HepG2 (cell line): ENCODE results near the gene CPEB4. TPM values are rescaled to one million over a fixed set of nuclear protein-coding genes. Genes with fewer than 3 reads are reported as not detected.
A peak's percentile ranks its signal among the peaks of the same experiment; 100 is the strongest.

Experiments
- ATAC-seq: fragments of 200-7000 bp; cut with Tn5 transposase; 3 replicates; pipeline ENCODE4 v1.9.1; 2020; ENCODE audit warnings: mild to moderate bottlenecking, moderate library complexity
- BruUV-seq: library from RNA; stranded (reverse); fragments of 400-500 nt; replicated peaks from 2 replicates; lab custom pipeline; 2021; lab: Mats Ljungman, UMichigan
- CTCF ChIA-PET: fragments of 300-600 bp; formaldehyde crosslinking; extraction: SDS; loops from one replicate; lab custom pipeline; 2021; ENCODE audit warnings: low total read pairs, inconsistent platforms, low intra/inter-chr PET ratio; lab: Yijun Ruan, JAX
- POLR2A ChIA-PET: fragments of 350-600 bp; sonication (Branson Sonifier 250); formaldehyde crosslinking; loops from one replicate; lab custom pipeline; 2020; ENCODE audit warnings: antibody characterized with exemption, inconsistent platforms; lab: Yijun Ruan, JAX
- DNase-seq: peaks from one replicate; pipeline ENCODE4 v3.0.0-alpha.2; 2015; ENCODE audit warnings: low spot score
- FAIRE-seq: peaks from 3 replicates; lab custom pipeline; 2011; peaks lifted over from hg19 to GRCh38; lab: Jason Lieb, UNC
- H2AFZ ChIP-seq: one replicate; pipeline ENCODE4 v1.6.1; 2011; ENCODE audit warnings: low read length, inconsistent platforms
- H3K27ac ChIP-seq: fragments of 300-600 bp; 3 replicates; pipeline ENCODE4 v1.8.0; 2011; ENCODE audit warnings: mixed run types, mild to moderate bottlenecking, mixed read lengths, low read length, inconsistent platforms; ENCODE audit not compliant: insufficient read depth; ENCODE audit errors: extremely low read length
- H3K27me3 ChIP-seq, 2 experiments: fragments of 200-600 bp in 1 of 2; 2 replicates in 1 of 2; 3 replicates in 1 of 2; pipeline versions ENCODE4 v1.6.0 to v1.8.0; 2011; ENCODE audit warnings: low read length in 2 of 2, mild to moderate bottlenecking in 2 of 2, moderate library complexity in 2 of 2, inconsistent platforms in 1 of 2; ENCODE audit not compliant: insufficient read depth in 2 of 2, control insufficient read depth in 1 of 2
- H3K36me3 ChIP-seq, 2 experiments: fragments of 200-600 bp in 1 of 2; replicated peaks in 1 of 2; 2 replicates in 1 of 2; 3 replicates in 1 of 2; pipeline versions ENCODE4 v1.5.1 to v1.8.0; 2011; ENCODE audit warnings: low read length in 2 of 2, inconsistent platforms in 1 of 2; ENCODE audit not compliant: insufficient read depth in 2 of 2, control insufficient read depth in 1 of 2
- H3K4me1 ChIP-seq: 2 replicates; pipeline ENCODE4 v1.5.1; 2012; ENCODE audit warnings: low read length, inconsistent platforms; ENCODE audit not compliant: insufficient read depth
- H3K4me2 ChIP-seq: 2 replicates; pipeline ENCODE4 v1.6.0; 2011; ENCODE audit warnings: low read depth, low read length, inconsistent platforms
- H3K4me3 ChIP-seq, 3 experiments: fragments of 200-600 bp in 1 of 3; sonication (generic), shearing (Covaris generic) in 1 of 3; replicated peaks in 1 of 3; 2 replicates each; pipeline ENCODE4 v1.5.1; 2011 to 2016; ENCODE audit warnings: low read length in 3 of 3, inconsistent platforms in 2 of 3, low read depth in 2 of 3, mild to moderate bottlenecking in 2 of 3, control low read depth in 1 of 3, mixed read lengths in 1 of 3; ENCODE audit not compliant: insufficient read depth in 1 of 3
- H3K79me2 ChIP-seq: one replicate; pipeline ENCODE4 v1.6.1; 2011; ENCODE audit warnings: low read length, inconsistent platforms; ENCODE audit not compliant: insufficient read depth
- H3K9ac ChIP-seq: 2 replicates; pipeline ENCODE4 v1.6.0; 2011; ENCODE audit warnings: mild to moderate bottlenecking, low read depth, low read length, inconsistent platforms; ENCODE audit not compliant: insufficient read depth
- H3K9me3 ChIP-seq: 2 replicates; pipeline ENCODE4 v1.5.1; 2012; ENCODE audit warnings: mild to moderate bottlenecking, low read length
- H4K20me1 ChIP-seq: 2 replicates; pipeline ENCODE4 v1.6.0; 2011; ENCODE audit warnings: inconsistent platforms, mild to moderate bottlenecking, low read length, moderate library complexity; ENCODE audit not compliant: insufficient read depth
- CBFB ChIP-seq: sonication (generic); formaldehyde crosslinking; IDR thresholded peaks from 2 replicates; pipeline ENCODE4 v1.4.0; 2020; ENCODE audit warnings: missing genetic modification reagents
- EZH2 ChIP-seq: conservative IDR thresholded peaks from 2 replicates; pipeline ENCODE4 v1.6.1; 2012; ENCODE audit warnings: mild to moderate bottlenecking, low read depth, low read length, moderate library complexity
- GTF2F1 ChIP-seq: fragments of 150-350 bp; IDR thresholded peaks from 2 replicates; pipeline ENCODE4 v1.6.1; 2014; ENCODE audit warnings: low read length
- MIXL1 ChIP-seq: IDR thresholded peaks from 2 replicates; pipeline ENCODE4 v1.6.1; 2016
- PHF5A ChIP-seq: IDR thresholded peaks from one replicate; pipeline ENCODE4 v1.6.1; 2018; ENCODE audit warnings: low read depth, missing genetic modification reagents; ENCODE audit not compliant: unreplicated experiment
- PPARG ChIP-seq: conservative IDR thresholded peaks from 2 replicates; pipeline ENCODE4 v1.6.1; 2016; ENCODE audit warnings: missing biosample characterization, missing genetic modification reagents
- PRDM10 ChIP-seq: sonication (generic); formaldehyde crosslinking; IDR thresholded peaks from 2 replicates; pipeline ENCODE4 v1.4.0; 2020; ENCODE audit warnings: low read depth, missing genetic modification reagents
- REST ChIP-seq, 2 experiments: IDR thresholded peaks; 2 replicates each; pipeline ENCODE4 v1.6.1; 2011 to 2012; ENCODE audit warnings: low read length in 2 of 2, borderline replicate concordance in 1 of 2, low read depth in 1 of 2, mild to moderate bottlenecking in 1 of 2, moderate library complexity in 1 of 2
- SNAPC2 ChIP-seq: sonication (generic); formaldehyde crosslinking; IDR thresholded peaks from 2 replicates; pipeline ENCODE4 v1.8.1; 2022; ENCODE audit warnings: mild to moderate bottlenecking, missing genetic modification reagents
- SNRNP70 ChIP-seq: fragments of 200-400 bp; formaldehyde crosslinking; IDR thresholded peaks from 2 replicates; pipeline ENCODE4 v1.6.1; 2017; ENCODE audit warnings: mild to moderate bottlenecking, low read depth, low read length, moderate library complexity
- SP2 ChIP-seq: sonication (generic); formaldehyde crosslinking; IDR thresholded peaks from 2 replicates; pipeline ENCODE4 v1.5.1; 2020; ENCODE audit warnings: mild to moderate bottlenecking, missing genetic modification reagents
- ZBTB33 ChIP-seq: sonication (generic); formaldehyde crosslinking; IDR thresholded peaks from 2 replicates; pipeline ENCODE4 v1.4.0; 2020; ENCODE audit warnings: missing genetic modification reagents
- ZMAT3 ChIP-seq: sonication (generic); formaldehyde crosslinking; conservative IDR thresholded peaks from 2 replicates; pipeline ENCODE4 v1.7.0; 2021; ENCODE audit warnings: missing genetic modification reagents
- ZNF460 ChIP-seq: sonication (generic); formaldehyde crosslinking; IDR thresholded peaks from 2 replicates; pipeline ENCODE4 v1.5.1; 2020; ENCODE audit warnings: missing genetic modification reagents, mild to moderate bottlenecking, borderline replicate concordance
- ZNF510 ChIP-seq: sonication (generic); formaldehyde crosslinking; IDR thresholded peaks from 2 replicates; pipeline ENCODE4 v1.4.0; 2020; ENCODE audit warnings: low read depth, mild to moderate bottlenecking, missing genetic modification reagents
- ZNF713 ChIP-seq: sonication (generic); formaldehyde crosslinking; IDR thresholded peaks from 2 replicates; pipeline ENCODE4 v1.4.0; 2020; ENCODE audit warnings: mild to moderate bottlenecking, missing genetic modification reagents
- WGBS: methylation state at CpG from one replicate; pipeline ENCODE4 v1.1.6; 2017; ENCODE audit warnings: low lambda C conversion rate; 5-methylcytosine and 5-hydroxymethylcytosine counted together
- in situ Hi-C: cut with HindIII; loops from 2 replicates; pipeline ENCODE4 v1.10.0; 2017; ENCODE audit warnings: low pct_unique_long_range_greater_than_20kb; ENCODE audit not compliant: extremely low pct_ligation_motif_present
- intact Hi-C: fragments of 100-400 bp; cut with micrococcal nuclease; formaldehyde crosslinking; loops from one replicate; pipeline ENCODE4 v1.10.0; 2022; ENCODE audit not compliant: unreplicated experiment
- polyA plus RNA-seq, 8 experiments: library from polyadenylated mRNA; depleted of rRNA in 3 of 8; stranded (reverse) in 7 of 8; unstranded in 1 of 8; fragments of >200 nt; fragmentation: Illumina TruSeq in 4 of 8; extraction: Trizol in 4 of 8; gene quantifications; 2 replicates each; pipeline versions ENCODE4 v1.2.1 to v1.2.3, GENCODE V29; 2011 to 2016; ENCODE audit warnings: low read depth in 4 of 8, missing spikeins in 1 of 8, mixed read lengths in 1 of 8; ENCODE audit not compliant: insufficient read depth in 1 of 8
- total RNA-seq, 5 experiments: library from RNA; depleted of rRNA; stranded (reverse); fragments of >200 nt; fragmentation: Illumina TruSeq; extraction: Trizol; gene quantifications; 2 replicates each; pipeline ENCODE4 v1.2.3, GENCODE V29; 2016; ENCODE audit warnings: low read depth in 1 of 5

Gene CPEB4
- total and polyA plus RNA-seq, 2 of the 13 experiments (the other 11 are each of a cell fraction or from before 2014, with no cell fraction given) = 7.7 to 26.7 TPM

GRCh38 chr5:173932695-173933139 is 44.6 kb downstream of the CPEB4 start:
- FAIRE-seq (peak; percentile 86), ATAC-seq (peak; percentile 94), DNase-seq (peak; percentile 96)
- ChIA-PET POLR2A (interaction anchor here (0.8 to 2.5 kb wide), 14 partner anchors 9 to 309 kb away, joined by 3 to 32 read pairs (median 8); partner anchors contain the start of gene CPEB4), CTCF (no interaction called here)
- no TSS peak for BruUV-seq
- Histone ChIP-seq H2AFZ (no peak overlapping the region), H3K4me3 (peak overlapping the region in 1 of 3 experiments; percentile 11; a peak in 1 of 6 replicates), H3K79me2 (peaks cover 35% of the 10 kb centered on the region), H3K9ac (peak overlapping the region; percentile 36; the same call in 1 of the 2 replicates), H3K4me2 (peak overlapping the region; percentile 48), H3K9me3 (no peaks in the 10 kb centered on the region), H4K20me1 (no peaks in the 10 kb centered on the region), H3K36me3 (peaks cover 4 to 21% of the 10 kb centered on the region in 2 experiments; a peak in 3 of 5 replicates), H3K4me1 (peaks cover 87% of the 10 kb centered on the region), H3K27me3 (no peaks in the 10 kb centered on the region), H3K27ac (peak overlapping the region; percentile 79)
- intact Hi-C loops (loop anchor here (5.0 kb wide), 1 partner anchor 35 kb away; no protein-coding TSS in a partner anchor), in situ Hi-C loops (loop anchor here (5.0 kb wide), 1 partner anchor 35 kb away; no protein-coding TSS in a partner anchor)
- WGBS = 6% methylated on average over 2 of the region's 2 CpGs
- TF ChIP-seq ZBTB33 (CRISPR knock-in tag) (no peak), EZH2 (no peak), REST (IDR thresholded peaks at IDR 0.05; ENCODE audit: borderline replicate concordance in 1 of 2, low read depth in 1 of 2, low read length in 2 of 2) (no peak), PRDM10 (CRISPR knock-in tag) (peak; percentile 64; the same call in 1 of the 2 replicates), SNRNP70 (no peak), CBFB (peak; percentile 97), PPARG (CRISPR knock-in tag) (peak; percentile 84), ZNF460 (no peak), PHF5A (CRISPR knock-in tag) (no peak), GTF2F1 (no peak), SNAPC2 (CRISPR knock-in tag) (no peak), ZNF713 (no peak), MIXL1 (CRISPR knock-in tag) (peak; percentile 94), ZMAT3 (CRISPR knock-in tag) (no peak), SP2 (no peak), ZNF510 (CRISPR knock-in tag) (no peak)
